ENCODE data around the gene CAMKMT.

GRCh38 chr2:44672431-44672830 lies 310.7 kb downstream of the CAMKMT start:
- TF ChIP-seq CTCF (IDR thresholded peaks at IDR 0.05; ENCODE audit: insufficient read depth, low read length, poor library complexity, severe bottlenecking) (no peak), EZH2phosphoT487 (conservative IDR thresholded peaks at IDR 0.05; ENCODE audit: low read length) (no peak)
